Muscle layer of colon (tissue), 2 donors: Measurements from ENCODE around the gene MS4A1.

Experiments
- H3K27ac ChIP-seq: one replicate; pipeline ENCODE4 v1.7.0; 2013; ENCODE audit warnings: low read depth, mild to moderate bottlenecking, low read length, moderate library complexity
- H3K27me3 ChIP-seq, 2 donors: one replicate each; pipeline ENCODE4 v1.7.0; 2013; ENCODE audit warnings: low read length in 2 of 2, mild to moderate bottlenecking in 2 of 2; ENCODE audit not compliant: insufficient read depth in 2 of 2, control insufficient read depth in 1 of 2
- H3K36me3 ChIP-seq: one replicate; pipeline ENCODE4 v1.7.0; 2013; ENCODE audit warnings: mild to moderate bottlenecking, low read length; ENCODE audit not compliant: insufficient read depth
- H3K4me1 ChIP-seq: one replicate; pipeline ENCODE4 v1.7.0; 2013; ENCODE audit warnings: mild to moderate bottlenecking, low read length; ENCODE audit not compliant: insufficient read depth
- H3K4me3 ChIP-seq, 2 donors: one replicate each; pipeline ENCODE4 v1.7.0; 2013; ENCODE audit warnings: low read length in 2 of 2, low read depth in 1 of 2, mild to moderate bottlenecking in 1 of 2, moderate library complexity in 1 of 2
- H3K9ac ChIP-seq: one replicate; pipeline ENCODE4 v1.7.0; 2013; ENCODE audit warnings: low read length
- H3K9me3 ChIP-seq: one replicate; pipeline ENCODE4 v1.7.0; 2013; ENCODE audit warnings: mild to moderate bottlenecking, low read length
- donor health status: abdominal sarcoma.
- donor health status: Adenocarcinoma of cecum.

Gene MS4A1

DNA sequence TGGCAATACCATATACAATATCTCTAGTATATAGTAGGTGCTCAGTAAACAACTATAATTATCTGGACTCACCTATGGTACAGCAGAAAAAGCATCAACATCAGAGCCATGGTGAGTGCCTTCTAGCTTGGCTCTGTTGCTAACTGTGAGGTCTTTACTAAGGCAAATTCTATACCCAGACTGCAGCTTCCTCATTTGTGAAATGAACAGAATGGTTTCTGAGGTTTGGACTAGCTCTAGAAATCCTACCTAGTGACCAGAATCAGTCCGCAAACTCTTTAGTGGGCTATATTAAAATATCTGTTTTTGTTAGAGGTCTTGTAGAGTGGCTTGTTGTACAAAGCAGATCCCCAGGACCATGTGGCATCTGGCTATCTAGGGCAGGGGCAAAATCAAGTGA lies 3.7 kb downstream of the MS4A1 start:
- Histone ChIP-seq H3K9me3 (no peaks in the 10 kb centered on the region), H3K9ac (no peak overlapping the region), H3K4me1 (no peaks in the 10 kb centered on the region), H3K36me3 (no peaks in the 10 kb centered on the region), H3K27ac (no peak overlapping the region), H3K27me3 (no peaks in the 10 kb centered on the region), H3K4me3 (no peak overlapping the region)

DNA sequence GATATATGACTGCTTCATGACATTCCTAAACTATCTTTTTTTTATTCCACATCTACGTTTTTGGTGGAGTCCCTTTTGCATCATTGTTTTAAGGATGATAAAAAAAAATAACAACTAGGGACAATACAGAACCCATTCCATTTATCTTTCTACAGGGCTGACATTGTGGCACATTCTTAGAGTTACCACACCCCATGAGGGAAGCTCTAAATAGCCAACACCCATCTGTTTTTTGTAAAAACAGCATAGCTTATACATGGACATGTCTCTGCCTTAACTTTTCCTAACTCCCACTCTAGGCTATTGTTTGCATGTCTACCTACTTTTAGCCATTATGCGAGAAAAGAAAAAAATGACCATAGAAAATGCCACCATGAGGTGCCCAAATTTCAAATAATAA lies 13.2 kb downstream of the MS4A1 start:
- H3K9me3 ChIP-seq: no peaks in the 10 kb centered on the region
- H3K4me1 ChIP-seq: no peaks in the 10 kb centered on the region
- H3K4me3 ChIP-seq: no peak overlapping the region
- no peaks in the 10 kb centered on the region for H3K36me3 ChIP-seq
- no peaks in the 10 kb centered on the region for H3K27me3 ChIP-seq
- no peak overlapping the region for H3K9ac ChIP-seq
- H3K27ac ChIP-seq: no peak overlapping the region

DNA sequence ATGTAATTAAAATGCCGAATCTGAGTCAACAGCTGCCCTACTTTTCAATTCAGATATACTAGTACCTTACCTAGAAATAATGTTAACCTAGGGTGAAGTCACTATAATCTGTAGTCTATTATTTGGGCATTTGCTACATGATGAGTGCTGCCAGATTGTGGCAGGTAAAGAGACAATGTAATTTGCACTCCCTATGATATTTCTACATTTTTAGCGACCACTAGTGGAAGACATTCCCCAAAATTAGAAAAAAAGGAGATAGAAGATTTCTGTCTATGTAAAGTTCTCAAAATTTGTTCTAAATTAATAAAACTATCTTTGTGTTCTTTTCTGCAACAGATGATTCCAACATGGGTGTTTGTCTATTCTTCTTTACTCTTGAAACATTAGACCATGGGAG lies 14.1 kb downstream of the MS4A1 start:
- H3K4me1 ChIP-seq: no peaks in the 10 kb centered on the region
- H3K36me3 ChIP-seq: no peaks in the 10 kb centered on the region
- H3K4me3 ChIP-seq: no peak overlapping the region
- H3K27me3 ChIP-seq: no peaks in the 10 kb centered on the region
- no peak overlapping the region for H3K9ac ChIP-seq
- H3K27ac ChIP-seq: no peak overlapping the region
- H3K9me3 ChIP-seq: no peaks in the 10 kb centered on the region

DNA sequence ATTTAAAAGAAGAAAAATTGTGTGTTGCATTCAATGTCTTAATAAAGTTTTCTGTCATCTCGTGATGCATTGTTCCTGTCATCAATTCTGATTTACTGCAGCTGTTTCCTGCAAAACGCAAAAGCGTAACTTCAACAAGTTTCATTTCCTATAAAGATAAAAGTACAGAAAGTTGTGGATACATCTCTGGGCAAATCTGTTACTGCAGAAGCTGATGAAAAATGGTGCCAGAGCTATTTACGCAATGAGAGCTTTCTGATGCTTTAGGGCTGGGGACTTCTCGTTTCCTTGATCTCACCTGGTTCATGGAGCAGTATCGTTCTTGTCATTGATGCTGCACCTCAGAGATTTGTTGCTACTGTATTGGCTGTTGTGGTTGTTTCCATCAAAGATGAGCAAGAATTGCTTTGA lies 21.4 kb downstream of the MS4A1 start:
- no peak overlapping the region for H3K4me3 ChIP-seq
- H3K9me3 ChIP-seq: no peaks in the 10 kb centered on the region
- no peak overlapping the region for H3K27ac ChIP-seq

DNA sequence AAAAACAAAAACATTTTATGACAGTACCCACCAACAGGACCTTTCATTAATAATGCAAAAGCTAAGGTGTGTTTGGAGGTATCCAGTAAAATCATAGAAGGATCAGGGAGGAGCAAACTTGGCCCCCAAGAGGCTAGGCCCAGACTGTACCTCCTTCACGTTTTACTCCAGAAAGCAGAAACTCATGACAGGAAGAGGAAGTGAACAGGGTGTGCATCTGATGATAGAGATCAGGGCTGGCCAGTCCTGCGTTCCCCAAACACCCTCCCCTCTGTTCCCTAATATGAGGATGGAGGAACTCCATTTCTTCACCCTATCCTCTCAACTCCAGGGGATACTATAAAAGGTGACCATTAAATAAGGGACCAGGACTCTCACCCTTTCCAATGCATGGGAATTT lies 26.7 kb downstream of the MS4A1 start:
- H3K4me1 ChIP-seq: no peaks in the 10 kb centered on the region
- H3K9me3 ChIP-seq: no peaks in the 10 kb centered on the region
- no peaks in the 10 kb centered on the region for H3K27me3 ChIP-seq
- H3K9ac ChIP-seq: no peak overlapping the region
- no peak overlapping the region for H3K4me3 ChIP-seq
- no peaks in the 10 kb centered on the region for H3K36me3 ChIP-seq
- H3K27ac ChIP-seq: no peak overlapping the region

More for the DNA sequence above, 21.4 kb downstream of the MS4A1 start:
- Histone ChIP-seq H3K27me3 (no peaks in the 10 kb centered on the region), H3K36me3 (no peaks in the 10 kb centered on the region), H3K4me1 (no peaks in the 10 kb centered on the region), H3K9ac (no peak overlapping the region)

DNA sequence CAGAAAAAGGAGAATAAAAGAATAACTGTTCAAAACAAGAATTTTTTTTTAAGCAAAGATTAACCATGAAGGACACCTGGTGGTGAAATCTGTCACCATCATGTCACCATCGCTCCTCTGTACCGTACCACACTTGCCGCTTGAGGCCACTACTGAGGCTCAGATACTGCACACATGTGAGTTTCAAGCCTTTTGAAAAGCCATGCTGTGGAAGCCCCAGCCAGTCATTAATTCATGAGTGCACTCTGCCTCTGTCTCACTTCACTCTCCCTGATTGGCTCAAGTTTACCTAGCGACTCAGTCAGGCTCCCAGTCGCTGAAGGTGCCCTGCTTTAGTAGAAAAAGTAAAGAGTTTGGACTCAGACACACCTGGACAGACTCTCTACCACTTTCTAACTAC lies 30.3 kb downstream of the MS4A1 start:
- no peaks in the 10 kb centered on the region for H3K4me1 ChIP-seq
- H3K9ac ChIP-seq: no peak overlapping the region
- no peaks in the 10 kb centered on the region for H3K36me3 ChIP-seq
- no peak overlapping the region for H3K4me3 ChIP-seq
- H3K9me3 ChIP-seq: no peaks in the 10 kb centered on the region
- H3K27me3 ChIP-seq: no peaks in the 10 kb centered on the region
- H3K27ac ChIP-seq: no peak overlapping the region

DNA sequence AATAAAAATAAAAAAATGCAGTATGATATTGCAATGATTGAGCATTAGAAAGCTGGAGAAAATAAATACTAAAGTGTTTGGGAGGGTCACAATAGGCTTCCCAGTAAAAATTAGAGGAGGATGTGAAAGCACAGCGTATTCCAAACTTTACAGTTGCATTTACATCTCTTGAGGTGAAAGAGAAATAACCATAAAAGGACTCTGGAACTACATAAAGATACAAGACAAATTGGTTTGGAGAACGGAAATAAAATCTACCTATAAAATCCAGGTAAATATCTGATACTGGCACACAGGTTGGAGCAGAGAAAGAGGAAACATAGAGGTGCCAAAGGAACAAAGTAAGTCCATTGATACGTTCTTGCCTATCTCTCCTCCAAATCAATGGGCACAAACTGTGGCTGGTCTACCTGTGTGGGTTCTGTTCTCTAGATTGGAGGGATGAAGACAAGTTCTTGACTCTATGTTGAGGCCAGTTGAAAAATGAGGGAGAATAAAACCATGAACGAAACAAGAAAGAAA lies 36.9 kb downstream of the MS4A1 start, which contains the start of gene MS4A12:
TSS of gene MS4A12 (plus strand) at position 291 of the 522 bp plus-strand sequence. CDS start 4,541 bp downstream, outside the sequence.
- H3K36me3 ChIP-seq: no peaks in the 10 kb centered on the region
- H3K27ac ChIP-seq: no peak within 1 kb of the TSS
- no peaks in the 10 kb centered on the region for H3K4me1 ChIP-seq
- H3K9me3 ChIP-seq: no peaks in the 10 kb centered on the region
- no peaks in the 10 kb centered on the region for H3K27me3 ChIP-seq
- H3K4me3 ChIP-seq: no peak within 1 kb of the TSS
- H3K9ac ChIP-seq: no peak within 1 kb of the TSS

DNA sequence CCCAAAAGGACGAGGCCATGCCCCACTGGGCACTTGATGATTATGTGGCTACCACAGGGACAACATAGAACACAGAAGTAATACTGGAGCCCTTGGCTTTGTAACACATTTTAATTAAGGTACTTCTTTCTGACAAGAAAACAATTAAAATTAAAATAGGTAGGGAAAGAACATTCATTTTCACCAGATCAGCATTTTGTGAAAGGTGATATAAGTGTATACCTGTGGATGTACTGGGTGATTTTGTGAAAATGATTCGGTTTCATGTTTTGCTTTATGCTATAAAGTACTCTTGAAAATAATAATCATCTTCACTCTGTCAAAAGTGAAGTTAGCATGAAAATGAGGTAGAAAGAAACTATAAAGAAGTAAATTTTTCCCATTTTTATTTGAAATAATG lies 37.8 kb downstream of the MS4A1 start:
- no peak overlapping the region for H3K27ac ChIP-seq
- H3K4me1 ChIP-seq: no peaks in the 10 kb centered on the region

DNA sequence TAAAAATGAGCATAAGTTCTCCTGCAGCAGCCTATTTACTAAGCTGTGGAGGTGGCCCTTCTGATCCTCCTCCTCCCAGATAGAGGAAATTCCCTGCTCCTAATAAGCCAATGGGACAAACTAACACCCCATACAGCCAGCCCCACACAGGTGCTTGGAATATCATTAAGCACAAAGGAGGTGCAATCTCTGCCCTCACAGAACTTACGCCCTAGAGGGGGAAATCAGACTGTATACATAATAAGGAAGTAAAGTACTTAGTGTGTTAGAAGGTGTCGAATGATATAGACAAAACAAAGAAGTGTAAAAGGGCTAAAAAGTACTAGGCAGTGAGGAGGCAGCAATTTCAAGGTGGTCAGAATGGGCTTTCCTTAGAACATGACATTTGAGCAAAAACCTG lies 42.8 kb downstream of the MS4A1 start:
- Histone ChIP-seq H3K36me3 (no peaks in the 10 kb centered on the region), H3K9ac (no peak overlapping the region), H3K27ac (no peak overlapping the region), H3K4me1 (no peaks in the 10 kb centered on the region), H3K9me3 (no peaks in the 10 kb centered on the region), H3K4me3 (no peak overlapping the region), H3K27me3 (no peaks in the 10 kb centered on the region)

More for the DNA sequence above, 37.8 kb downstream of the MS4A1 start:
- Histone ChIP-seq H3K27me3 (no peaks in the 10 kb centered on the region), H3K36me3 (no peaks in the 10 kb centered on the region), H3K9ac (no peak overlapping the region), H3K9me3 (no peaks in the 10 kb centered on the region), H3K4me3 (no peak overlapping the region)

DNA sequence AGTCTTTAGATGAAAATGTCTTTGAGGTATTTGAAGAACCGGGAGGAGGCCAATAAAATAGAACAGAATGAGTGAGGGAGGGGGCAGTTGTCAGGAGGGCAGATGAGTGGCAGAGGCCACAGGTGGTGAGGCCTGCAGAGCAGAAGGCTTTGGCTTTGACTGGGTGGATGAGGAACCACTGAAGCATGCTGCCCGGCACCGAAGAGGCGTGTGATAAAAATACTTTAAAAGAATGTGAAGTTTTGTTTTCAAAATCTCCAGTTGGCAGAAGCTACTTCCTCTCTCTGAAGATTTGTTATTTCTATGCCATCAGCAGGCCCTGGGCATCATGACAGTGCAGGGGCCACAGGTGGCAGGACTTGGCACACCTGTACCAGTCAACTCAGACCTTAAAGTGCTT lies 43.2 kb downstream of the MS4A1 start:
- Histone ChIP-seq H3K27ac (no peak overlapping the region), H3K9ac (no peak overlapping the region)

DNA sequence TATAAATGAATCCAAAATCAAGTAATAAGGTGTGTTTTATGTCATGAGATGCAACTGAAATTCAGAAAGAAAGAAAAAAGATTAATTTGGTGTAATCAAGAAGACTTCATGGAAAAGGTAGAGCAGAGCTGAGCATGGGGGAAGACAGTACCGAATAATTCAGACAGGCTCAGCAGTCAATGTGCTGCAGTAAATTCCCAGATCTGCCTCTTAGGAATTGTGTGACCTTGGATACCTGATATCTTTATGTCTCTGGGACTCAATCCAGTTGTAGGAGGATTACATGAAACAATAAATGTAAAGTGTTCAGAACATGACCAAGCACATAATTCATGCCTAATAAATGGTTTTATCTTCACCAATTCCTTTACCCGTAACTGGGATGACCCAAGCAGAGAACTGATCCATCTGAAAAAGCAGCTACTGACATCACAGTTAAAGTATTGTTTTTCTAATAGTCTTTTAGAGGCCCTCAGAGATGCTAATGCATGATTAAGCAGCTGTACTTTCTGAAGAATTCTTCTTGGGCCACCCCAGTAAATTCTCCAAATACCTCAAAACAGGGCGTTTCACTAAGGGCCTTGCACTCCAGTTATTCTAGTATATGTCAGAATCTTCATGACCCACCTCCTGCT lies 44.7 kb downstream of the MS4A1 start:
- H3K4me3 ChIP-seq: no peak overlapping the region

More for the DNA sequence above, 43.2 kb downstream of the MS4A1 start:
- H3K9me3 ChIP-seq: no peaks in the 10 kb centered on the region
- no peaks in the 10 kb centered on the region for H3K4me1 ChIP-seq
- no peaks in the 10 kb centered on the region for H3K36me3 ChIP-seq
- H3K27me3 ChIP-seq: no peaks in the 10 kb centered on the region
- no peak overlapping the region for H3K4me3 ChIP-seq

DNA sequence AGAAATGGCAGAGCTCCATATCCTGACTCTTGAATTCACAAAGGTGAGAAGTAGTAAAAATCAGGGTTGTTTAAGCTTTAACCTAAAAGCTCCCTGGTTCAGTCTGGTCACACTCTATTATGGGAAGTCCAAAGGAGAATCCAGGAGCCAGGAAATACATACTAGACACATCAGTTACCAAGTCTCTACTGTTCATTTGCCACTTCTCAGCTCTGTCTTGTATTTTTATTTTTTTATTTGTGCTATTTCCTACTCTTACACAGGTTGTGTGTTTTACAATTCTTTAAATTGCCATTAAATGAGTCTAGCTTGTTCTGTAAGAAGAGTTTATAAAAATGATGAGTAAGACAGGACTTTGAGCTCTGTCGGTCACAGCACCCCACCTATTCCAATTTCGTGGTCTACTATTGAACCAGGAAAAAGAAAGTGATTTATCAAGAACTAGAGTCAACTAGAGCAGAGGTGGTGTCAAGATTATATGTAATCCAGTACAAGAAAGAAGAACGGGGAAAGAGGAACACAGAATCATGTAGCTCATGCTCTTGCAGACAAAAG lies 46.7 kb downstream of the MS4A1 start:
- no peaks in the 10 kb centered on the region for H3K9me3 ChIP-seq
- no peaks in the 10 kb centered on the region for H3K27me3 ChIP-seq
- no peaks in the 10 kb centered on the region for H3K4me1 ChIP-seq
- no peak overlapping the region for H3K27ac ChIP-seq
- H3K36me3 ChIP-seq: no peaks in the 10 kb centered on the region
- no peak overlapping the region for H3K4me3 ChIP-seq
- H3K9ac ChIP-seq: no peak overlapping the region

More for the DNA sequence above, 44.7 kb downstream of the MS4A1 start:
- Histone ChIP-seq H3K27ac (no peak overlapping the region), H3K9ac (no peak overlapping the region), H3K36me3 (no peaks in the 10 kb centered on the region), H3K4me1 (no peaks in the 10 kb centered on the region), H3K27me3 (no peaks in the 10 kb centered on the region), H3K9me3 (no peaks in the 10 kb centered on the region)
